Skeletal muscle satellite cell (primary cell): Measurements from ENCODE around the gene ARHGAP42.
"Not testable (repeated sequence)": the region's sequence is repeated elsewhere in the genome, so short reads cannot be mapped to it uniquely, and the experiment has no call there.

Experiments used
- H3K27me3 ChIP-seq: 2 replicates; pipeline ENCODE4 v1.7.0; 2013; ENCODE audit warnings: low read length; ENCODE audit not compliant: control insufficient read depth, insufficient read depth
- H3K36me3 ChIP-seq: 2 replicates; pipeline ENCODE4 v1.7.0; 2013; ENCODE audit warnings: mild to moderate bottlenecking, control low read depth, low read length; ENCODE audit not compliant: insufficient read depth
- H3K4me1 ChIP-seq: 2 replicates; pipeline ENCODE4 v1.7.0; 2013; ENCODE audit warnings: low read length; ENCODE audit not compliant: control insufficient read depth, insufficient read depth
- H3K4me2 ChIP-seq: 2 replicates; pipeline ENCODE4 v1.7.0; 2013; ENCODE audit warnings: mild to moderate bottlenecking, low read length
- H3K4me3 ChIP-seq: 2 replicates; pipeline ENCODE4 v1.7.0; 2013; ENCODE audit warnings: low read length
- H3K9ac ChIP-seq: 2 replicates; pipeline ENCODE4 v1.7.0; 2013; ENCODE audit warnings: mild to moderate bottlenecking, low read depth, low read length, moderate library complexity
- H3K9me3 ChIP-seq: replicated peaks from 2 replicates; pipeline ENCODE4 v1.7.0; 2013; ENCODE audit warnings: mild to moderate bottlenecking, control low read depth, low read length

The ARHGAP42 gene

GRCh38 chr11:101003468-101003867 is 316.4 kb downstream of the ARHGAP42 start:
- Histone ChIP-seq H3K9ac (no peak overlapping the region), H3K4me1 (no peaks in the 10 kb centered on the region), H3K4me2 (no peak overlapping the region), H3K4me3 (no peak overlapping the region), H3K27me3 (peaks cover 8% of the 10 kb centered on the region), H3K9me3 (no peaks in the 10 kb centered on the region), H3K36me3 (no peaks in the 10 kb centered on the region)

GRCh38 chr11:101008961-101009689 is 322.0 kb downstream of the ARHGAP42 start:
- H3K4me3 ChIP-seq = no peak overlapping the region
- peaks cover 31% of the 10 kb centered on the region for H3K27me3 ChIP-seq
- no peaks in the 10 kb centered on the region for H3K36me3 ChIP-seq
- no peaks in the 10 kb centered on the region for H3K4me1 ChIP-seq
- no peaks in the 10 kb centered on the region for H3K9me3 ChIP-seq
- no peak overlapping the region for H3K9ac ChIP-seq
- H3K4me2 ChIP-seq = no peak overlapping the region

GRCh38 chr11:101009690-101010055 is 322.6 kb downstream of the ARHGAP42 start:
- Histone ChIP-seq H3K9me3 (no peaks in the 10 kb centered on the region), H3K9ac (no peak overlapping the region), H3K36me3 (no peaks in the 10 kb centered on the region)

GRCh38 chr11:101010899-101011298 is 323.8 kb downstream of the ARHGAP42 start:
- no peak overlapping the region for H3K9ac ChIP-seq
- H3K4me3 ChIP-seq = no peak overlapping the region
- no peaks in the 10 kb centered on the region for H3K9me3 ChIP-seq
- H3K27me3 ChIP-seq = peaks cover 31% of the 10 kb centered on the region
- H3K4me2 ChIP-seq = no peak overlapping the region
- H3K36me3 ChIP-seq = no peaks in the 10 kb centered on the region
- H3K4me1 ChIP-seq = no peaks in the 10 kb centered on the region

More at GRCh38 chr11:101009690-101010055, 322.6 kb downstream of the ARHGAP42 start:
- Histone ChIP-seq H3K4me1 (no peaks in the 10 kb centered on the region), H3K4me3 (no peak overlapping the region), H3K27me3 (peaks cover 31% of the 10 kb centered on the region), H3K4me2 (no peak overlapping the region)

- peaks cover 36% of the 10 kb centered on the region for H3K27me3 ChIP-seq
- no peaks in the 10 kb centered on the region for H3K9me3 ChIP-seq
- H3K4me2 ChIP-seq = no peak overlapping the region
- no peaks in the 10 kb centered on the region for H3K4me1 ChIP-seq
- H3K4me3 ChIP-seq = no peak overlapping the region
- no peaks in the 10 kb centered on the region for H3K36me3 ChIP-seq
- H3K9ac ChIP-seq = no peak overlapping the region
Measured at GRCh38 chr11:101011881-101012280, 324.8 kb downstream of the ARHGAP42 start.

GRCh38 chr11:101013702-101014101 is 326.6 kb downstream of the ARHGAP42 start:
- H3K4me2 ChIP-seq, H3K36me3 ChIP-seq, H3K9me3 ChIP-seq, H3K4me1 ChIP-seq, H3K9ac ChIP-seq, H3K4me3 ChIP-seq: not testable (repeated sequence)
- peaks cover 30% of the 10 kb centered on the region for H3K27me3 ChIP-seq

GRCh38 chr11:101014600-101015285 is 327.7 kb downstream of the ARHGAP42 start:
- H3K4me2 ChIP-seq = no peak overlapping the region
- no peak overlapping the region for H3K9ac ChIP-seq
- H3K36me3 ChIP-seq = no peaks in the 10 kb centered on the region
- H3K27me3 ChIP-seq = peaks cover 23% of the 10 kb centered on the region
- no peaks in the 10 kb centered on the region for H3K9me3 ChIP-seq
- no peaks in the 10 kb centered on the region for H3K4me1 ChIP-seq
- no peak overlapping the region for H3K4me3 ChIP-seq

GRCh38 chr11:101019870-101020269 is 332.8 kb downstream of the ARHGAP42 start:
- H3K27me3 ChIP-seq = peaks cover 18% of the 10 kb centered on the region
- H3K4me2 ChIP-seq = no peak overlapping the region
- H3K9ac ChIP-seq = no peak overlapping the region
- no peaks in the 10 kb centered on the region for H3K36me3 ChIP-seq
- H3K4me1 ChIP-seq = no peaks in the 10 kb centered on the region
- H3K9me3 ChIP-seq = no peaks in the 10 kb centered on the region
- H3K4me3 ChIP-seq = no peak overlapping the region

GRCh38 chr11:101022256-101022655 is 335.2 kb downstream of the ARHGAP42 start:
- Histone ChIP-seq H3K27me3 (peaks cover 10% of the 10 kb centered on the region), H3K36me3 (no peaks in the 10 kb centered on the region), H3K9me3 (no peaks in the 10 kb centered on the region), H3K4me2 (no peak overlapping the region), H3K9ac (no peak overlapping the region), H3K4me3 (no peak overlapping the region), H3K4me1 (no peaks in the 10 kb centered on the region)

- Histone ChIP-seq H3K9me3 (no peaks in the 10 kb centered on the region), H3K4me3 (no peak overlapping the region), H3K4me1 (peaks cover 7% of the 10 kb centered on the region), H3K9ac (no peak overlapping the region), H3K4me2 (no peak overlapping the region), H3K36me3 (no peaks in the 10 kb centered on the region), H3K27me3 (peaks cover 31% of the 10 kb centered on the region)
Measured at GRCh38 chr11:101028644-101029043, 341.6 kb downstream of the ARHGAP42 start.

- peaks cover 7% of the 10 kb centered on the region for H3K4me1 ChIP-seq
- H3K27me3 ChIP-seq = peaks cover 42% of the 10 kb centered on the region
Measured at GRCh38 chr11:101030015-101030414, 342.9 kb downstream of the ARHGAP42 start.

GRCh38 chr11:101030692-101031091 is 343.6 kb downstream of the ARHGAP42 start:
- Histone ChIP-seq H3K9ac (no peak overlapping the region), H3K4me3 (no peak overlapping the region), H3K4me1 (peaks cover 7% of the 10 kb centered on the region), H3K4me2 (no peak overlapping the region), H3K9me3 (no peaks in the 10 kb centered on the region), H3K36me3 (no peaks in the 10 kb centered on the region), H3K27me3 (peaks cover 42% of the 10 kb centered on the region)

More at GRCh38 chr11:101030015-101030414, 342.9 kb downstream of the ARHGAP42 start:
- Histone ChIP-seq H3K4me3 (no peak overlapping the region), H3K4me2 (no peak overlapping the region), H3K9me3 (no peaks in the 10 kb centered on the region), H3K9ac (no peak overlapping the region), H3K36me3 (no peaks in the 10 kb centered on the region)
